22Rv1 (cell line): ENCODE results near the gene ATOH7.

Experiments used
- CTCF ChIP-seq: fragments of 450-650 bp; IDR thresholded peaks from 2 replicates; pipeline ENCODE4 v1.5.1; 2017; ENCODE audit warnings: mild to moderate bottlenecking
- ZFX ChIP-seq: fragments of 450-650 bp; IDR thresholded peaks from 2 replicates; pipeline ENCODE4 v1.6.1; 2017; ENCODE audit warnings: antibody characterized with exemption, borderline replicate concordance

GRCh38 chr10:68271196-68271882 lies 39.4 kb upstream of the ATOH7 start:
- TF ChIP-seq CTCF = no peak
- TF ChIP-seq ZFX = no peak
